K562 (cell line): ENCODE measurements around the gene ZMYM2. TPM values are rescaled to one million over a fixed set of nuclear protein-coding genes. Genes with fewer than 3 reads are reported as not detected.
A peak's percentile ranks its signal among the peaks of the same experiment; 100 is the strongest.

ENCODE experiments used
- ATAC-seq: fragments of 200-7000 bp; cut with Tn5 transposase; 3 replicates; pipeline ENCODE4 v1.9.1; 2020; ENCODE audit warnings: moderate library complexity
- Bru-seq: library from RNA; stranded (reverse); fragments of 400-500 nt; gene quantifications from one replicate; lab custom pipeline; 2021; lab: Mats Ljungman, UMichigan
- BruChase-seq, 2 experiments: library from RNA; stranded (reverse); fragments of 400-500 nt; gene quantifications; one replicate each; lab custom pipeline; 2021; lab: Mats Ljungman, UMichigan
- BruUV-seq: library from RNA; stranded (reverse); fragments of 400-500 nt; replicated peaks from 2 replicates; lab custom pipeline; 2021; lab: Mats Ljungman, UMichigan
- CTCF ChIA-PET: fragments of 300-600 bp; formaldehyde crosslinking; extraction: SDS; loops from one replicate; lab custom pipeline; 2021; ENCODE audit warnings: low intra/inter-chr PET ratio; lab: Yijun Ruan, JAX
- POLR2A ChIA-PET: fragments of 300-600, 350-650 bp; sonication (Branson Sonifier 250); formaldehyde crosslinking; extraction: SDS; loops from one replicate; lab custom pipeline; 2021; ENCODE audit warnings: antibody characterized with exemption, inconsistent platforms; lab: Yijun Ruan, JAX
- DNase-seq, 4 experiments: peaks; one replicate each; pipeline versions ENCODE4 v3.0.0 to v3.0.0-alpha.2; 2011 to 2018; ENCODE audit warnings: low spot score in 3 of 4, mixed read lengths in 3 of 4; ENCODE audit errors: extremely low read depth in 1 of 4
- FAIRE-seq: peaks from 2 replicates; lab custom pipeline; 2011; peaks lifted over from hg19 to GRCh38; lab: Jason Lieb, UNC
- H2AFZ ChIP-seq: 2 replicates; pipeline ENCODE4 v1.6.0; 2011; ENCODE audit warnings: low read depth, low read length, control low read depth, inconsistent platforms
- H3K27ac ChIP-seq: fragments of 200-600 bp; 3 replicates; pipeline ENCODE4 v1.8.0; 2011; ENCODE audit warnings: low read depth, mild to moderate bottlenecking, control low read depth, inconsistent platforms, low read length, moderate library complexity, mixed read lengths; ENCODE audit errors: extremely low read depth
- H3K27me3 ChIP-seq, 2 experiments: fragments of 300-600 bp in 1 of 2; 2 replicates in 1 of 2; 3 replicates in 1 of 2; pipeline versions ENCODE4 v1.6.0 to v1.8.0; 2011; ENCODE audit warnings: inconsistent platforms in 2 of 2, low read length in 2 of 2, mild to moderate bottlenecking in 1 of 2, mixed read lengths in 1 of 2, moderate library complexity in 1 of 2; ENCODE audit not compliant: control insufficient read depth in 2 of 2, insufficient read depth in 2 of 2
- H3K36me3 ChIP-seq: fragments of 300-600 bp; 3 replicates; pipeline ENCODE4 v1.8.0; 2011; ENCODE audit warnings: mild to moderate bottlenecking, low read length, inconsistent platforms; ENCODE audit not compliant: control insufficient read depth, insufficient read depth
- H3K4me1 ChIP-seq, 2 experiments: fragments of 200-600 bp in 1 of 2; replicated peaks in 1 of 2; 2 replicates in 1 of 2; 3 replicates in 1 of 2; pipeline versions ENCODE4 v1.5.1 to v1.8.0; 2011; ENCODE audit warnings: inconsistent platforms in 2 of 2, low read length in 2 of 2, mild to moderate bottlenecking in 1 of 2, mixed read lengths in 1 of 2, moderate library complexity in 1 of 2; ENCODE audit not compliant: control insufficient read depth in 2 of 2, insufficient read depth in 2 of 2
- H3K4me2 ChIP-seq: 2 replicates; pipeline ENCODE4 v1.6.1; 2011; ENCODE audit warnings: low read length, control low read depth, inconsistent platforms, mixed read lengths; ENCODE audit not compliant: insufficient read depth
- H3K4me3 ChIP-seq: fragments of 200-600 bp; sonication (generic), shearing (Covaris generic); 2 replicates; pipeline ENCODE4 v1.5.1; 2016; ENCODE audit warnings: control low read depth, inconsistent platforms
- H3K79me2 ChIP-seq: fragments of 200-600 bp; 3 replicates; pipeline ENCODE4 v1.8.0; 2011; ENCODE audit warnings: low read length, inconsistent platforms; ENCODE audit not compliant: control insufficient read depth, insufficient read depth
- H3K9ac ChIP-seq, 2 experiments: 2 replicates each; pipeline versions ENCODE4 v1.6.0 to v1.6.1; 2011; ENCODE audit warnings: low read depth in 2 of 2, low read length in 2 of 2, control low read depth in 1 of 2, inconsistent platforms in 1 of 2, mild to moderate bottlenecking in 1 of 2, mixed read lengths in 1 of 2; ENCODE audit not compliant: insufficient read depth in 1 of 2
- H3K9me1 ChIP-seq: one replicate; pipeline ENCODE4 v1.6.0; 2011; ENCODE audit warnings: inconsistent platforms, mild to moderate bottlenecking, low read length, moderate library complexity; ENCODE audit not compliant: control insufficient read depth, insufficient read depth
- H3K9me3 ChIP-seq: replicated peaks from 2 replicates; pipeline ENCODE4 v1.5.1; 2011; ENCODE audit warnings: low read depth, low read length, inconsistent platforms; ENCODE audit not compliant: control insufficient read depth, insufficient read depth
- H4K20me1 ChIP-seq: replicated peaks from 2 replicates; pipeline ENCODE4 v1.6.1; 2011; ENCODE audit warnings: low read length, inconsistent platforms, mixed read lengths; ENCODE audit not compliant: control insufficient read depth, insufficient read depth
- ATF4 ChIP-seq: fragments of 450-650 bp; formaldehyde crosslinking; IDR thresholded peaks from 2 replicates; pipeline ENCODE4 v1.4.0; 2022; ENCODE audit warnings: mild to moderate bottlenecking, moderate library complexity
- CREBBP ChIP-seq: IDR thresholded peaks from one replicate; pipeline ENCODE4 v1.6.1; 2012; ENCODE audit warnings: low read depth, mild to moderate bottlenecking, control low read depth, inconsistent platforms, low read length
- NONO ChIP-seq, 2 experiments: fragments of 200-400 bp in 1 of 2; fragments of 450-650 bp in 1 of 2; formaldehyde crosslinking in 1 of 2; IDR thresholded peaks; 2 replicates each; pipeline ENCODE4 v1.6.1; 2017; ENCODE audit warnings: low read depth in 2 of 2, mild to moderate bottlenecking in 2 of 2, moderate library complexity in 2 of 2, low read length in 1 of 2
- RBM15 ChIP-seq: fragments of 200-400 bp; formaldehyde crosslinking; IDR thresholded peaks from 2 replicates; pipeline ENCODE4 v1.6.1; 2018; ENCODE audit warnings: mild to moderate bottlenecking, low read length, moderate library complexity; ENCODE audit not compliant: insufficient read depth
- SMARCC2 ChIP-seq: fragments of 450-650 bp; IDR thresholded peaks from 2 replicates; pipeline ENCODE4 v1.6.1; 2017; ENCODE audit warnings: antibody characterized with exemption, moderate library complexity, mild to moderate bottlenecking, low read depth
- TAF1 ChIP-seq: IDR thresholded peaks from 2 replicates; pipeline ENCODE4 v1.6.1; 2011; ENCODE audit warnings: mild to moderate bottlenecking, low read length, moderate library complexity; ENCODE audit not compliant: insufficient read depth, control insufficient read depth, severe bottlenecking; ENCODE audit errors: extremely low read depth
- TCF7L2 ChIP-seq: fragments of 150-350 bp; IDR thresholded peaks from 2 replicates; pipeline ENCODE4 v1.6.1; 2016; ENCODE audit warnings: low read depth, mild to moderate bottlenecking, low read length, moderate library complexity
- TOE1 ChIP-seq, 2 experiments: fragments of 450-650 bp in 1 of 2; sonication (generic) in 1 of 2; formaldehyde crosslinking in 1 of 2; IDR thresholded peaks; 2 replicates each; pipeline versions ENCODE4 v1.7.1 to v1.8.0; 2016 to 2022; ENCODE audit warnings: borderline replicate concordance in 2 of 2, mild to moderate bottlenecking in 2 of 2, antibody characterized with exemption in 1 of 2, inconsistent platforms in 1 of 2, low read depth in 1 of 2, missing genetic modification reagents in 1 of 2, moderate library complexity in 1 of 2
- UBTF ChIP-seq, 2 experiments: IDR thresholded peaks; 2 replicates each; pipeline ENCODE4 v1.6.1; 2012; ENCODE audit warnings: improper control_type of control experiment in 2 of 2, low read depth in 2 of 2, low read length in 2 of 2, borderline replicate concordance in 1 of 2
- WGBS: fragments of 100-300 bp; shearing (Covaris generic); methylation state at CpG from one replicate; pipeline ENCODE4 v1.1.6; 2016; ENCODE audit warnings: low coverage, mixed read lengths; ENCODE audit not compliant: insufficient coverage; ENCODE audit errors: missing lambda C conversion rate; 5-methylcytosine and 5-hydroxymethylcytosine counted together
- in situ Hi-C: fragments of 300-500 bp; cut with MboI; formaldehyde crosslinking; loops from 4 replicates; pipeline ENCODE4 v1.15.0; 2018; ENCODE audit warnings: inconsistent platforms, mixed read lengths
- intact Hi-C: fragments of 100-400 bp; cut with micrococcal nuclease; formaldehyde crosslinking; loops from 2 replicates; pipeline ENCODE4 v1.14.2; 2022
- long read RNA-seq, 3 experiments: library from polyadenylated mRNA in 2 of 3; library from RNA in 1 of 3; unstranded in 2 of 3; stranded (forward) in 1 of 3; transcript quantifications; one replicate each; pipeline ENCODE4 v2.0.0, GENCODE V29; 2019 to 2022
- polyA minus RNA-seq, 3 experiments: library from RNA; depleted of rRNA, polyadenylated mRNA; stranded (reverse); fragments of >200 nt; gene quantifications; 2 replicates each; pipeline ENCODE4 v1.2.3, GENCODE V29; 2011
- polyA plus RNA-seq, 8 experiments: library from polyadenylated mRNA; depleted of rRNA in 4 of 8; stranded (reverse) in 5 of 8; unstranded in 3 of 8; fragments of >200 nt; fragmentation: Nextera tagmentation in 2 of 8; fragmentation: Illumina TruSeq in 1 of 8; extraction: Ambion mirVana in 2 of 8; extraction: Trizol in 1 of 8; gene quantifications; 2 replicates each; pipeline versions ENCODE4 v1.2.1 to v1.2.3, GENCODE V29; 2011 to 2014; ENCODE audit warnings: inconsistent platforms in 1 of 8, missing spikeins in 1 of 8
- total RNA-seq, 7 experiments: library from RNA; depleted of rRNA in 6 of 7; stranded (reverse); fragments of >200 nt in 6 of 7; fragmentation: Illumina TruSeq in 2 of 7; extraction: Trizol in 2 of 7; gene quantifications; 2 replicates each; pipeline versions ENCODE4 v1.2.1 to v1.2.3, GENCODE V29; 2011 to 2021; ENCODE audit warnings: low replicate concordance in 1 of 7

ZMYM2 gene
- 57.2 and 213 TPM in 2 replicates for total RNA-seq (2011; cell fraction: chromatin; rRNA removed; ENCODE audit: low replicate concordance)
- total RNA-seq (2011; cell fraction: nucleolus; rRNA removed): 22.0 and 33.7 TPM in 2 replicates
- total RNA-seq (2011; cell fraction: nucleoplasm; rRNA removed): 68.9 and 81.1 TPM in 2 replicates
- total RNA-seq (2014; rRNA removed) (15.3 and 16.8 TPM in 2 replicates), total RNA-seq (2014; rRNA removed; fragmentation: Illumina TruSeq; extraction: Trizol) (41.2 and 41.8 TPM in 2 replicates), total RNA-seq (2015; rRNA removed; fragmentation: Illumina TruSeq; extraction: Trizol) (34.2 and 38.2 TPM in 2 replicates), total RNA-seq (2021) (26.0 and 26.8 TPM in 2 replicates), polyA plus RNA-seq (2011; rRNA removed) (34.0 and 48.8 TPM in 2 replicates), polyA plus RNA-seq (2014; fragmentation: Illumina TruSeq; extraction: Trizol) (26.8 and 32.1 TPM in 2 replicates), polyA plus RNA-seq (2014; fragmentation: Nextera tagmentation; extraction: Ambion mirVana) (1 to 10 TPM; 5.0 to 8.8 TPM), polyA plus RNA-seq (2014; rRNA removed) (16.4 and 19.3 TPM in 2 replicates), polyA minus RNA-seq (2011; rRNA and poly(A)+ RNA removed) (72.8 and 89.2 TPM in 2 replicates), Bru-seq, nascent RNA (percentile 76 among the genes with signal in this experiment), BruChase-seq, experiment 1, labeled RNA remaining after a 2-hour chase (percentile 84 among the genes with signal in this experiment), BruChase-seq, experiment 2, labeled RNA remaining after a 6-hour chase (percentile 86 among the genes with signal in this experiment)
- 4.8 and 12.3 TPM in 2 replicates for polyA plus RNA-seq (2011; cell fraction: cytosol; rRNA removed)
- polyA plus RNA-seq (2011; cell fraction: nucleus; rRNA removed): 27.1 and 49.7 TPM in 2 replicates
- 16.3 and 17.7 TPM in 2 replicates for polyA plus RNA-seq (2012)
- 18.1 and 18.4 TPM in 2 replicates for polyA minus RNA-seq (2011; cell fraction: cytosol; rRNA and poly(A)+ RNA removed)
- polyA minus RNA-seq (2011; cell fraction: nucleus; rRNA and poly(A)+ RNA removed): 34.2 and 60.9 TPM in 2 replicates
- long read RNA-seq, experiment 1, full-length matches to known transcripts: 3 of 33 reads
- long read RNA-seq, experiment 1, partial matches to known transcripts: 16 of 33 reads
- long read RNA-seq, experiment 1, other reads (novel, unspliced or antisense): 14 of 33 reads
- long read RNA-seq, experiment 2, partial matches to known transcripts: 1 of 9 reads
- long read RNA-seq, experiment 2, other reads (novel, unspliced or antisense): 8 of 9 reads
- long read RNA-seq, experiment 3, partial matches to known transcripts: 1 of 2 reads
- long read RNA-seq, experiment 3, other reads (novel, unspliced or antisense): 1 of 2 reads

- Histone ChIP-seq H4K20me1 (no peaks in the 10 kb centered on the region), H3K27ac (peak within 1 kb of the TSS; percentile 83), H3K27me3 (no peaks in the 10 kb centered on the region), H3K9me1 (no peaks in the 10 kb centered on the region), H3K4me2 (peak within 1 kb of the TSS; percentile 79), H3K9me3 (no peaks in the 10 kb centered on the region), H3K9ac (peak within 1 kb of the TSS; percentile 79 to 96), H2AFZ (peak within 1 kb of the TSS; percentile 87), H3K36me3 (peaks cover 23% of the 10 kb centered on the region), H3K4me3 (peak within 1 kb of the TSS; percentile 72), H3K4me1 (peaks cover 0 to 14% of the 10 kb centered on the region in 2 experiments; a peak in 2 of 5 replicates), H3K79me2 (peaks cover 37% of the 10 kb centered on the region)
- intact Hi-C loops (no loop called here), in situ Hi-C loops (no loop called here)
- ATAC-seq: peak; percentile 97
- ChIA-PET CTCF (no interaction called here), POLR2A (no interaction called here)
- peak; percentile 94 to 99 (median 98) for DNase-seq
- TSS peak; percentile 81 for BruUV-seq
- FAIRE-seq: peak; percentile 71
- WGBS: 11% methylated on average over 16 of the region's 112 CpGs
- TF ChIP-seq CREBBP: no peak
- no peak for TF ChIP-seq SMARCC2
- TF ChIP-seq RBM15: no peak
- TF ChIP-seq ATF4 (CRISPR knock-in tag): no peak
- 0 out of 4 replicates have a peak, but pooled peaks of 1 of the 2 experiments have one; percentile 42 for TF ChIP-seq NONO (IDR thresholded peaks at IDR 0.05; ENCODE audit: low read depth in 2 of 2, low read length in 1 of 2)
- TF ChIP-seq TCF7L2: no peak
- peak; percentile 58 for TF ChIP-seq TAF1
- TF ChIP-seq TOE1 (IDR thresholded peaks at IDR 0.05; ENCODE audit: borderline replicate concordance): peak; percentile 35; the same call in 1 of the 2 replicates
- TF ChIP-seq TOE1 (CRISPR knock-in tag; IDR thresholded peaks at IDR 0.05; ENCODE audit: borderline replicate concordance, low read depth): no peak
- peak in 1 of 2 experiments; percentile 54; a peak in 1 of 4 replicates for TF ChIP-seq UBTF (IDR thresholded peaks at IDR 0.05; ENCODE audit: borderline replicate concordance in 1 of 2, low read depth in 2 of 2, low read length in 2 of 2)
Observed at GRCh38 chr13:19958155-19959111, at the start of gene ZMYM2. Gene ZMYM2, plus strand, starts transcription at chr13:19958727. Its CDS starts 34,346 bp downstream, at chr13:19993073.
